ENCODE data around the gene SAMD4B.

GRCh38 chr19:39424934-39425333 is 82.7 kb downstream of the SAMD4B start:
- TF ChIP-seq CTCF (IDR thresholded peaks at IDR 0.05) (no peak), POLR2A (IDR thresholded peaks at IDR 0.05) (no peak)

Measured in body of pancreas (tissue), 4 donors.